Type B pancreatic cell (in vitro differentiated cells): ENCODE data around the gene C3orf52. TPM values are rescaled to one million over a fixed set of nuclear protein-coding genes. Genes with fewer than 3 reads are reported as not detected.
A peak's percentile ranks its signal among the peaks of the same experiment; 100 is the strongest.

Experiments used
- DNase-seq: peaks from one replicate; pipeline ENCODE4 v3.0.0; 2021; ENCODE audit warnings: mixed read lengths; ENCODE audit not compliant: unreplicated experiment; ENCODE audit errors: extremely low spot score
- H3K27ac Mint-ChIP-seq: 2 replicates; pipeline ENCODE4 v1.8.0; 2021; ENCODE audit warnings: mild to moderate bottlenecking, mixed read lengths
- H3K27me3 Mint-ChIP-seq: 2 replicates; pipeline ENCODE4 v1.8.0; 2021; ENCODE audit warnings: mixed read lengths
- H3K36me3 Mint-ChIP-seq: 2 replicates; pipeline ENCODE4 v1.8.0; 2021; ENCODE audit warnings: mixed read lengths
- H3K4me1 Mint-ChIP-seq: one replicate; pipeline ENCODE4 v1.8.0; 2021; ENCODE audit warnings: mixed read lengths; ENCODE audit not compliant: unreplicated experiment
- H3K4me3 Mint-ChIP-seq: 2 replicates; pipeline ENCODE4 v1.8.0; 2021; ENCODE audit warnings: mild to moderate bottlenecking, mixed read lengths
- H3K9me3 Mint-ChIP-seq: 2 replicates; pipeline ENCODE4 v1.8.0; 2021; ENCODE audit warnings: mixed read lengths
- CTCF ChIP-seq: fragments of 200-600 bp; sonication (generic); conservative IDR thresholded peaks from 2 replicates; pipeline ENCODE4 v1.5.0; 2021; ENCODE audit warnings: antibody characterized with exemption, mild to moderate bottlenecking
- total RNA-seq: library from RNA; stranded (reverse); gene quantifications from 2 replicates; pipeline ENCODE4 v1.2.1, GENCODE V29; 2021; ENCODE audit warnings: low replicate concordance

C3orf52 gene
- total RNA-seq, 1 donor from 2014 or later: 8.4 TPM

GRCh38 chr3:112132975-112133448 lies 46.8 kb downstream of the C3orf52 start, which contains the start of gene GCSAM:
Gene GCSAM, minus strand, starts transcription at chr3:112133248. Its CDS starts 128 bp downstream, at chr3:112133120.
- H3K4me3 Mint-ChIP-seq: no peak within 1 kb of the TSS

GRCh38 chr3:112133626-112134334 lies 47.6 kb downstream of the C3orf52 start:
- H3K27ac Mint-ChIP-seq: no peak overlapping the region
- H3K9me3 Mint-ChIP-seq: no peaks in the 10 kb centered on the region
- no peak for DNase-seq
- H3K4me1 Mint-ChIP-seq: peaks cover 39% of the 10 kb centered on the region
- no peaks in the 10 kb centered on the region for H3K27me3 Mint-ChIP-seq
- H3K36me3 Mint-ChIP-seq: no peaks in the 10 kb centered on the region
- TF ChIP-seq CTCF: no peak
- H3K4me3 Mint-ChIP-seq: no peak overlapping the region

More at GRCh38 chr3:112132975-112133448, 46.8 kb downstream of the C3orf52 start, which contains the start of gene GCSAM:
- Mint-ChIP-seq H3K27ac (no peak within 1 kb of the TSS), H3K9me3 (no peaks in the 10 kb centered on the region), H3K27me3 (no peaks in the 10 kb centered on the region), H3K4me1 (peaks cover 45% of the 10 kb centered on the region), H3K36me3 (no peaks in the 10 kb centered on the region)
- no peak for TF ChIP-seq CTCF
- no peak for DNase-seq

- Mint-ChIP-seq H3K4me1 (peaks cover 32% of the 10 kb centered on the region), H3K27ac (no peak overlapping the region), H3K27me3 (no peaks in the 10 kb centered on the region)
These were observed 48.3 kb downstream of the C3orf52 start for GRCh38 chr3:112134335-112135124.

GRCh38 chr3:112136046-112136445 lies 49.9 kb downstream of the C3orf52 start:
- no peaks in the 10 kb centered on the region for H3K36me3 Mint-ChIP-seq
- no peak for DNase-seq
- peaks cover 30% of the 10 kb centered on the region for H3K4me1 Mint-ChIP-seq
- no peaks in the 10 kb centered on the region for H3K9me3 Mint-ChIP-seq
- no peak for TF ChIP-seq CTCF
- no peak overlapping the region for H3K4me3 Mint-ChIP-seq
- H3K27ac Mint-ChIP-seq: no peak overlapping the region
- no peaks in the 10 kb centered on the region for H3K27me3 Mint-ChIP-seq

More at GRCh38 chr3:112134335-112135124, 48.3 kb downstream of the C3orf52 start:
- H3K9me3 Mint-ChIP-seq: no peaks in the 10 kb centered on the region
- no peak overlapping the region for H3K4me3 Mint-ChIP-seq
- DNase-seq: no peak
- H3K36me3 Mint-ChIP-seq: no peaks in the 10 kb centered on the region
- no peak for TF ChIP-seq CTCF

- no peak overlapping the region for H3K27ac Mint-ChIP-seq
- H3K4me3 Mint-ChIP-seq: no peak overlapping the region
- H3K27me3 Mint-ChIP-seq: no peaks in the 10 kb centered on the region
- peaks cover 30% of the 10 kb centered on the region for H3K4me1 Mint-ChIP-seq
- H3K9me3 Mint-ChIP-seq: no peaks in the 10 kb centered on the region
- no peak for DNase-seq
- TF ChIP-seq CTCF: peak; percentile 77
- no peaks in the 10 kb centered on the region for H3K36me3 Mint-ChIP-seq
These were observed 50.9 kb downstream of the C3orf52 start for GRCh38 chr3:112136959-112137693.
